HEK293 (cell line): Measurements from ENCODE around the gene FBXL13.

ENCODE experiments used
- CTCF ChIA-PET: fragments of 350-600 bp; formaldehyde crosslinking; extraction: SDS; loops from one replicate; lab custom pipeline; 2021; ENCODE audit warnings: antibody characterized with exemption; lab: Yijun Ruan, JAX
- POLR2A ChIA-PET: fragments of 300-600 bp; formaldehyde crosslinking; extraction: SDS; loops from one replicate; lab custom pipeline; 2020; ENCODE audit warnings: antibody characterized with exemption, inconsistent platforms; lab: Yijun Ruan, JAX
- H3K27ac ChIP-seq: fragments of 200-500 bp; sonication (Bioruptor generic); 2 replicates; pipeline ENCODE4 v1.5.1; 2014; ENCODE audit warnings: low read depth, low read length, control low read depth, inconsistent platforms; ENCODE audit errors: extremely low read depth
- H3K36me3 ChIP-seq, 2 experiments: fragments of 200-500 bp in 1 of 2; sonication (Bioruptor generic) in 1 of 2; 1 replicate in 1 of 2; 2 replicates in 1 of 2; pipeline ENCODE4 v1.5.1; 2014 to 2017; ENCODE audit warnings: inconsistent platforms in 2 of 2, low read length in 2 of 2; ENCODE audit not compliant: control insufficient read depth in 2 of 2, insufficient read depth in 1 of 2
- H3K4me1 ChIP-seq: fragments of 200-500 bp; sonication (Bioruptor generic); 2 replicates; pipeline ENCODE4 v1.5.1; 2014; ENCODE audit warnings: mild to moderate bottlenecking, low read length, inconsistent platforms; ENCODE audit not compliant: control insufficient read depth, insufficient read depth
- H3K4me3 ChIP-seq: 2 replicates; pipeline ENCODE4 v1.5.1; 2011; ENCODE audit warnings: low read depth, mild to moderate bottlenecking, control low read depth, low read length, moderate library complexity
- H3K9me3 ChIP-seq: fragments of 200-500 bp; sonication (Bioruptor generic); 2 replicates; pipeline ENCODE4 v1.5.1; 2014; ENCODE audit warnings: low read depth, low read length, inconsistent platforms; ENCODE audit not compliant: control insufficient read depth, insufficient read depth
- PATZ1 ChIP-seq: fragments of 450-650 bp; formaldehyde crosslinking; IDR thresholded peaks from 2 replicates; pipeline ENCODE4 v1.5.1; 2016; ENCODE audit warnings: missing biosample characterization, missing genetic modification characterization
- SP7 ChIP-seq: fragments of 450-650 bp; formaldehyde crosslinking; IDR thresholded peaks from 2 replicates; pipeline ENCODE4 v1.5.1; 2016; ENCODE audit warnings: missing biosample characterization, missing genetic modification characterization
- ZBTB11 ChIP-seq: fragments of 450-650 bp; formaldehyde crosslinking; conservative IDR thresholded peaks from 2 replicates; pipeline ENCODE4 v1.5.1; 2016; ENCODE audit warnings: low read depth, missing biosample characterization, missing genetic modification characterization
- ZIC2 ChIP-seq: fragments of 450-650 bp; formaldehyde crosslinking; IDR thresholded peaks from 2 replicates; pipeline ENCODE4 v1.5.1; 2016; ENCODE audit warnings: missing biosample characterization, missing genetic modification characterization
- ZNF157 ChIP-seq: fragments of 450-650 bp; formaldehyde crosslinking; IDR thresholded peaks from 2 replicates; pipeline ENCODE4 v1.5.1; 2016; ENCODE audit warnings: missing biosample characterization, missing genetic modification characterization
- ZNF202 ChIP-seq: fragments of 450-650 bp; formaldehyde crosslinking; IDR thresholded peaks from 2 replicates; pipeline ENCODE4 v1.5.1; 2016; ENCODE audit warnings: missing biosample characterization, missing genetic modification characterization, borderline replicate concordance
- ZNF211 ChIP-seq: fragments of 450-650 bp; formaldehyde crosslinking; IDR thresholded peaks from 2 replicates; pipeline ENCODE4 v1.5.1; 2016; ENCODE audit warnings: low read depth, missing biosample characterization, missing genetic modification characterization
- ZNF292 ChIP-seq: fragments of 450-650 bp; formaldehyde crosslinking; IDR thresholded peaks from 2 replicates; pipeline ENCODE4 v1.5.1; 2016; ENCODE audit warnings: low read depth, missing biosample characterization, missing genetic modification characterization, borderline replicate concordance
- ZNF518A ChIP-seq: fragments of 450-650 bp; formaldehyde crosslinking; conservative IDR thresholded peaks from 2 replicates; pipeline ENCODE4 v1.5.1; 2016; ENCODE audit warnings: low read depth, missing biosample characterization, missing genetic modification characterization
- ZNF623 ChIP-seq: fragments of 450-650 bp; formaldehyde crosslinking; IDR thresholded peaks from 2 replicates; pipeline ENCODE4 v1.5.1; 2016; ENCODE audit warnings: missing biosample characterization, missing genetic modification characterization
- ZNF704 ChIP-seq: fragments of 450-650 bp; formaldehyde crosslinking; IDR thresholded peaks from 2 replicates; pipeline ENCODE4 v1.5.1; 2016; ENCODE audit warnings: missing biosample characterization, missing genetic modification characterization
- ZNF707 ChIP-seq: fragments of 450-650 bp; formaldehyde crosslinking; IDR thresholded peaks from 2 replicates; pipeline ENCODE4 v1.5.1; 2016; ENCODE audit warnings: missing biosample characterization, missing genetic modification characterization
- ZNF76 ChIP-seq: fragments of 450-650 bp; formaldehyde crosslinking; IDR thresholded peaks from 2 replicates; pipeline ENCODE4; 2016; ENCODE audit warnings: low read depth, missing biosample characterization, missing genetic modification characterization, borderline replicate concordance

Gene FBXL13

GRCh38 chr7:102828286-102828685 is 246.3 kb downstream of the FBXL13 start:
- ChIA-PET POLR2A (no interaction called here), CTCF (no interaction called here)
- Histone ChIP-seq H3K4me3 (no peak overlapping the region), H3K9me3 (no peaks in the 10 kb centered on the region), H3K36me3 (peaks cover 0 to 10% of the 10 kb centered on the region in 2 experiments; a peak in 2 of 3 replicates), H3K27ac (no peak overlapping the region), H3K4me1 (no peaks in the 10 kb centered on the region)
- no peak for TF ChIP-seq ZNF704 (tag by site-specific recombination)
- TF ChIP-seq ZNF202: no peak
- no peak for TF ChIP-seq ZIC2 (tag by site-specific recombination)
- no peak for TF ChIP-seq ZNF211
- no peak for TF ChIP-seq ZNF157 (tag by site-specific recombination)
- TF ChIP-seq PATZ1: no peak
- no peak for TF ChIP-seq ZBTB11
- no peak for TF ChIP-seq ZNF623 (tag by site-specific recombination)
- TF ChIP-seq ZNF707 (tag by site-specific recombination): no peak
- TF ChIP-seq SP7 (tag by site-specific recombination): no peak
- TF ChIP-seq ZNF76 (tag by site-specific recombination): no peak
- no peak for TF ChIP-seq ZNF518A (tag by site-specific recombination)
- TF ChIP-seq, all 188 proteins: peak for 0

- POLR2A ChIA-PET: no interaction called here
Observed at GRCh38 chr7:102823390-102824119, 251.0 kb downstream of the FBXL13 start.

More at GRCh38 chr7:102823390-102824119, 251.0 kb downstream of the FBXL13 start:
- Histone ChIP-seq H3K27ac (no peak overlapping the region), H3K36me3 (peaks cover 0 to 5% of the 10 kb centered on the region in 2 experiments; a peak in 2 of 3 replicates), H3K4me3 (no peak overlapping the region), H3K4me1 (no peaks in the 10 kb centered on the region), H3K9me3 (no peaks in the 10 kb centered on the region)
- CTCF ChIA-PET: no interaction called here
- TF ChIP-seq ZNF292: no peak
